K562 (cell line): Measurements from ENCODE around the gene FDX2. TPM values are rescaled to one million over a fixed set of nuclear protein-coding genes. Genes with fewer than 3 reads are reported as not detected.
A peak's percentile ranks its signal among the peaks of the same experiment; 100 is the strongest.

Experiments
- CCNT2 ChIP-seq: IDR thresholded peaks from 2 replicates; pipeline ENCODE4 v1.6.1; 2011; ENCODE audit warnings: borderline replicate concordance, low read depth, mild to moderate bottlenecking, moderate library complexity, mixed read lengths, low read length; ENCODE audit not compliant: insufficient read length; ENCODE audit errors: extremely low read depth
- RBFOX2 ChIP-seq: fragments of 200-400 bp; formaldehyde crosslinking; IDR thresholded peaks from 2 replicates; pipeline ENCODE4 v1.6.1; 2017; ENCODE audit warnings: low read depth, mild to moderate bottlenecking, low read length, moderate library complexity
- SNRNP70 ChIP-seq: fragments of 200-400 bp; formaldehyde crosslinking; optimal IDR thresholded peaks from 2 replicates; pipeline ENCODE3; 2017; ENCODE audit warnings: low read depth, low read length
- polyA plus RNA-seq, 8 experiments: library from polyadenylated mRNA; depleted of rRNA in 4 of 8; stranded (reverse) in 5 of 8; unstranded in 3 of 8; fragments of >200 nt; fragmentation: Nextera tagmentation in 2 of 8; fragmentation: Illumina TruSeq in 1 of 8; extraction: Ambion mirVana in 2 of 8; extraction: Trizol in 1 of 8; gene quantifications; 2 replicates each; pipeline versions ENCODE4 v1.2.1 to v1.2.3, GENCODE V29; 2011 to 2014; ENCODE audit warnings: inconsistent platforms in 1 of 8, missing spikeins in 1 of 8
- total RNA-seq, 7 experiments: library from RNA; depleted of rRNA in 6 of 7; stranded (reverse); fragments of >200 nt in 6 of 7; fragmentation: Illumina TruSeq in 2 of 7; extraction: Trizol in 2 of 7; gene quantifications; 2 replicates each; pipeline versions ENCODE4 v1.2.1 to v1.2.3, GENCODE V29; 2011 to 2021; ENCODE audit warnings: low replicate concordance in 1 of 7
- TF ChIP-seq, protein P1 (sequence below): sonication (generic); formaldehyde crosslinking; IDR thresholded peaks from 2 replicates; pipeline ENCODE4 v1.8.1; 2023; ENCODE audit warnings: mild to moderate bottlenecking, missing genetic modification reagents
- TF ChIP-seq, protein P2 (sequence below): sonication (generic); formaldehyde crosslinking; IDR thresholded peaks from 2 replicates; pipeline ENCODE4 v1.8.0; 2022; ENCODE audit warnings: mild to moderate bottlenecking, low read depth, missing genetic modification reagents

The FDX2 gene
- total and polyA plus RNA-seq, 9 of the 15 experiments (the other 6 are each of a cell fraction or from before 2014, with no cell fraction given), result 2.5 to 49.8 (median 29.7) TPM

DNA sequence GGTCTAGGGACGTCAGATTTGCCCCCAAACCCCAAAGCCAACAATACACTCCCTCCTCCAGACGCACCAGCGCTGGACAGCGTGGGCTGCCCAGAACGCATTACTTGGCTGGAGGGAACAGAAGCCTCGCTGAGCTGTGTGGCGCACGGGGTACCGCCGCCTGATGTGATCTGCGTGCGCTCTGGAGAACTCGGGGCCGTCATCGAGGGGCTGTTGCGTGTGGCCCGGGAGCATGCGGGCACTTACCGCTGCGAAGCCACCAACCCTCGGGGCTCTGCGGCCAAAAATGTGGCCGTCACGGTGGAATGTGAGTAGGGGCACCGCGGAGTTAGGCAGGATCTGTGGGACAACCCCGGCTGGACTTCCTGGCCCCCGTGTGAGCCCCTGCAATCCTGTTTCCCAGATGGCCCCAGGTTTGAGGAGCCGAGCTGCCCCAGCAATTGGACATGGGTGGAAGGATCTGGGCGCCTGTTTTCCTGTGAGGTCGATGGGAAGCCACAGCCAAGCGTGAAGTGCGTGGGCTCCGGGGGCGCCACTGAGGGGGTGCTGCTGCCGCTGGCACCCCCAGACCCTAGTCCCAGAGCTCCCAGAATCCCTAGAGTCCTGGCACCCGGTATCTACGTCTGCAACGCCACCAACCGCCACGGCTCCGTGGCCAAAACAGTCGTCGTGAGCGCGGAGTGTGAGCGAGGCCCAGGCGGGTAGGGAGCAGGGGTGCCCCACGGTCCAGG, 22.0 kb downstream of the FDX2 start (continued):
- TF ChIP-seq, protein P1, sequence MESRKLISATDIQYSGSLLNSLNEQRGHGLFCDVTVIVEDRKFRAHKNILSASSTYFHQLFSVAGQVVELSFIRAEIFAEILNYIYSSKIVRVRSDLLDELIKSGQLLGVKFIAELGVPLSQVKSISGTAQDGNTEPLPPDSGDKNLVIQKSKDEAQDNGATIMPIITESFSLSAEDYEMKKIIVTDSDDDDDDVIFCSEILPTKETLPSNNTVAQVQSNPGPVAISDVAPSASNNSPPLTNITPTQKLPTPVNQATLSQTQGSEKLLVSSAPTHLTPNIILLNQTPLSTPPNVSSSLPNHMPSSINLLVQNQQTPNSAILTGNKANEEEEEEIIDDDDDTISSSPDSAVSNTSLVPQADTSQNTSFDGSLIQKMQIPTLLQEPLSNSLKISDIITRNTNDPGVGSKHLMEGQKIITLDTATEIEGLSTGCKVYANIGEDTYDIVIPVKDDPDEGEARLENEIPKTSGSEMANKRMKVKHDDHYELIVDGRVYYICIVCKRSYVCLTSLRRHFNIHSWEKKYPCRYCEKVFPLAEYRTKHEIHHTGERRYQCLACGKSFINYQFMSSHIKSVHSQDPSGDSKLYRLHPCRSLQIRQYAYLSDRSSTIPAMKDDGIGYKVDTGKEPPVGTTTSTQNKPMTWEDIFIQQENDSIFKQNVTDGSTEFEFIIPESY (CRISPR knock-in tag), result peak; percentile 87
- peak; percentile 28 for TF ChIP-seq CCNT2
- TF ChIP-seq SNRNP70, result peak; percentile 21
- TF ChIP-seq, protein P2, sequence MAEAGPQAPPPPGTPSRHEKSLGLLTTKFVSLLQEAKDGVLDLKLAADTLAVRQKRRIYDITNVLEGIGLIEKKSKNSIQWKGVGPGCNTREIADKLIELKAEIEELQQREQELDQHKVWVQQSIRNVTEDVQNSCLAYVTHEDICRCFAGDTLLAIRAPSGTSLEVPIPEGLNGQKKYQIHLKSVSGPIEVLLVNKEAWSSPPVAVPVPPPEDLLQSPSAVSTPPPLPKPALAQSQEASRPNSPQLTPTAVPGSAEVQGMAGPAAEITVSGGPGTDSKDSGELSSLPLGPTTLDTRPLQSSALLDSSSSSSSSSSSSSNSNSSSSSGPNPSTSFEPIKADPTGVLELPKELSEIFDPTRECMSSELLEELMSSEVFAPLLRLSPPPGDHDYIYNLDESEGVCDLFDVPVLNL (CRISPR knock-in tag), result 0 out of 2 replicates have a peak, but pooled peaks have one; percentile 19
- peak; percentile 61 for TF ChIP-seq RBFOX2
